Measurements from ENCODE around the gene ELAVL1.
A peak's percentile ranks its signal among the peaks of the same experiment; 100 is the strongest.

Gene ELAVL1

DNA sequence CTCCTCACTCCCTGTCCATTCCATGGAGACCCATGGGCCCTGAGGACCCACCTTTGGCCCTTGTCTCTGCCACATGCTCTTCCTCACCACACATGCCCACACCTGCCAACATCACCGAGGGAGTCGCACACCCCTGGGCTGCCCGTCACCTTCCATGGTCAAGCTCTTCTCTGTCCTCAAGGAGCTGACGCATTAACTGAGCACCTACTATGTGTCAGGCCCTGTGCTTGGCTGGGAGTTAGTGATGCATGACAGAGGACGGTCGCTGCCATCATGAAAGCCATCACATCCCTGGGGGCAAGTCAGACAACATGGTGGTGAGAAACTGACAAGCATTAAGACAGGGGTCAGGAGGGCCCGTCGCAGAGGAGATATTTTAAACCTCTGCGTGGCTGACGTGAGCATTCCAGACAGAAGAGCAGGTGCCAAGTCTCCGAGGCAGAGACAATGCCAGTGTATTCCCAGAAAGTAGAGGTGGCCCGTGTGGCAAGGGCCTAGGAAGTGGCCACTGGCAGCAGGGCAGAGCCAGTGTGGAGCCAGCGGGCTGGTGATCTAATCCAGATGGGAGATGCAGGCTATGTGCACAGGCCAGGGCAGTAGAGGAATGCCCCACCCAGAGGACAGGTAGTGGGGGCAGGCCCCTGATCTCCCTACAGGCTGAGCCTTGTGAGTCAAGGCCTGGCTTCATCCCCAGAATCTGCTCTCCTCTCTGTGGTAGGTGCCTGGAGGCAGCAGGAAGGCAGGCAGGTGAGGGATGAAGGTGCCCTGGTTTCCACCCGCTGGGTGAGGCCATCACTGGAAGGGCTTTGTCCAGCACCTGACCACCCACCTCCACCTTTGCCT is 21.2 kb downstream of the ELAVL1 start:
- no peak for DNase-seq

DNA sequence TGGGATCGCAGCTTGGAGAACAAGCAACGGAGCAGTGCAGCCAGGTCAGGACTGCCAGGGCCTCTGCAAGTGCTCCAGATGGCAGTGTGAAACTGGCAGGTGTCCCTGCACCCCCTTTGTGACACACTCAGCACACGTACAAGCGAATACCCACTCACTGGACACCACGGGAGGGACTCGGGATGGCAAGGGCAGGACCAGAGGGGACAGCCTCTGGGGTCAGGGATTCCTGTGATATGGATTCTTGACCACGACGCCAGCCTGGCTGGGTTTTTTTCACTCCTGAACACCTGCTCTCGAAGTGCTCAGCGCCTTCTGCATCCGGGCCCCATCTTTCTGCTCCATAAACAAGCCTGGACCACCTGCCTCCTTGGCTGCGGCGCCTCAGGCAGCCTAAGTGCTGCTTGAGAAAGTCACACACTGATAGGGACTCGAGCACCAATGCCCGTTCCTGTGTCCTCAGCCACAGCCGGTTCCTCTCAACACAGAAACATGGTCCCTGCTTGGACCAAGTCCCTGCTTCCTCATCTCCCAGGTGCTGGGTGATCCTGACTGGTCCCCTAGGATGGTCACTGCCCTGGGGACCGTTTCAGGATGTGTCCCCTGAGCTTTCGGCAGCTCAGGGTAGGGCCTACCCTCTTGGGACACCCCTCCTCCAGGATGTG is 22.0 kb downstream of the ELAVL1 start:
- DNase-seq, result no peak

DNA sequence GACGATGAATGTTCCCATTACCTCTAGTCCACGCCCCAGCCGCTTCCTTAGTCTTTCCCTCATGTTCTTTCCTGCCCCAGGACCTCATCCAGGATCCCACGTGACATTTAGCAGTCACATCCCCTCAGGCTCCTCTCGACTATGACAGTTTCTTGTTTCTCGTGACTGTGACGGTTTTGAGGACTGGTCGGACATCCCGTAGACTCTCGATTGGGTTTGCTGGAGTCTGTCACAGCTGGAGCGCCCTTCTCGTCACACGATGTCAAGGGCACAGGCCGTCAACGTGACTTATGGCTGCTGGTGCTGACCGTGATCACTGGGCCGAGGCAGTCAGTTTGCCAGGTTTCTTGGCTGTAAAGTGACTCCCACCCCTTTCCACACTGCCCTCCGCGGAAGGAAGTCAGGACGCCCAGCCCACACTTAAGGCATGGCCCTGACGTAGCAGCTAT is 22.8 kb downstream of the ELAVL1 start:
- DNase-seq, result no peak

DNA sequence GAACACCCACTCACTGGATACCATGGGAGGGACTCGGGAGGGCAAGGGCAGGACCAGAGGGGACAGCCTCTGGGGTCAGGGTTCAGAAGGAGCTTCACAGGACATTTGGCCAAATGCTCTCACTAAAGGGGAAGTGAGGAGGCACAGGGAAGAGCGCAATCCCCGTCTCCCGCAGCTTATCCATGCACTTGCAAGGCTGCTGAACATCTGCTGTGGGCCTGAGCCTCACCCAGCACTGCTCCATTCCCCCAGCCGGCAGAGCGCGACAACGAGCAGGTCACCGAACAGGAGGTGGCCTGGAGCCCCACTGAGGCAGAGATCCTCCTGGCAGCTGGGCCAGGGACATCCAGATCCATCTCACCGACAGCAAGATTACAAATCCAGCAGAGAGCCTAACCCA is 23.3 kb downstream of the ELAVL1 start:
- DNase-seq, result no peak

DNA sequence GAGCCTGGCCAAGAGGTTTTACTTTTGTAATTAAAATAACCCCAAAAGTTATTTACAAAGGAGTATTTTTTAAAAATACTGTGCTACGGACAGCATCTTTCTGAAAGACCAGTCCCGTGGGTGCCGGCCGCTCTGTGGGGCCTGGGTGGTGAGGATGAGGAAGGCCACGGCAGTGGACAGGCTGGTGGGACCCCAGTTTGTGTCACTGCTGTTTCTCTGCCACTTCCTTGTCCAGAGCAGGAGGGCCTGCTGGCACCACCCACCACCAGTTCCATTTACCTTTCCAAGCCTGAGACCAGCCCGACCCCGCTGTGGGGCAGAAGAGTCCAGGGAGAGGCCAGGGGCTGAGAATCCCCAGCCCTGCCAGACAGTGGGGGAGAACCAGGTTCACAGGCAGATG is 23.8 kb downstream of the ELAVL1 start:
- DNase-seq, result no peak

DNA sequence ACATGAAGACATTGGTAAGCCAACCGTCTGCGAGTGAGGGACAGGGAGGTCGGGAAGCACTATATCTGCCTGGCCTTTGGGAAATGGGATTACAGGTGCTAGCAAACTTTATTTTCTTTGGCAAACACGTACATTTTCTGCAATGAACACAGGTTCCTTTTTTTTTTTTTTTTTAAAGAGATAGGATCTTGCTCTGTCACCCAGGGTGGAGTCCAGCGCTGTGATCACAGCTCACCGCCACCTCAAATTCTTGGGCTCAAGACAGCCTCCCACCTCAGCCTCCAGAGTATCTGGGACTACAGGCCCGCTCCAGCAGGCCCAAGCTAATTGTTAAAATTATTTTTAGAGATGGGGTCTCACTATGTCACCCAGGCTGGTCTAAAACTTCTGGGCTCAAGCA is 24.2 kb downstream of the ELAVL1 start:
- no peak for DNase-seq

DNA sequence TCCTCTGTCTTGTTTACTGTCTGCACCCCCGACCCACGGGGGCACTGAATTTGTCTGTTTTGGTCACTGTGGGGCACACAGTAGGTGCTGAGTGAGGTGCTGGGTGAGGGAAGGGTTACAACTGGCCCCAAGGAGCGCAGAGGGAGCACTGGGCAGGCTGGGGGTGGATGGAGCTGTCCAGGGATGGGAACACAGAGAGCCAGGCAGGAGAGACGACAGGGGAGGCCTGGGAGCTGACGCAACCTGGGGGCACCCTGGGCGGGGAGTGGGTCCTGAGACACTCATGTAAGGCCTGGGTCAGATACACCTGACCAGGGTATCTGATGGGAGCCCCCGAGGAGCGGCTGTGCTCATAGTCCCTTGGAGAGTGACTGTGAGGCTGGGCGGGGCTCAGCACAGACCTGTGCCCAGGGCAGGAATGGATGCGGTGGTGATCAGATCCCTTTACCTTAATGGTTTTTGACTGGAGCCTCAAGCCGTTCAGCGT is 24.8 kb downstream of the ELAVL1 start:
- no peak for DNase-seq

DNA sequence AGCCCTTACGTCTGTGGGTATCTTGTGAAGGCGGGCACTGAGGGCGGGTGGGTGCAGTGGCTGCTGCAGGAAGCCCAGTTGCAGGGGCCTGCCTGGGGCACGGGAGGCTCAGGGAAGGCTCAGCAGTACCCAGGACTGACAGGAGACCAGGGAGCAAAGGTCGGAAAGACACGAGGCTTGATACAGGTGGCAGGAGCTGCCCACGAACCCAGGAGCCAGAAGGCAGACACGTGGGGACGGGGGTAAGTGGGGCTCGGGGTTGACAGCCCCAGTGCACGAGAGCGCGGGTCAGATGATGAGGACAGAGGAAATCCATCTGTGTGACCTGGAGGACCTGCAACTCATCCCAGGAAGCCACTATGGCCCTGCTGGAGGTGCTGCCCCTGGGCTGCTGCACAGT is 25.3 kb downstream of the ELAVL1 start:
- no peak for DNase-seq

DNA sequence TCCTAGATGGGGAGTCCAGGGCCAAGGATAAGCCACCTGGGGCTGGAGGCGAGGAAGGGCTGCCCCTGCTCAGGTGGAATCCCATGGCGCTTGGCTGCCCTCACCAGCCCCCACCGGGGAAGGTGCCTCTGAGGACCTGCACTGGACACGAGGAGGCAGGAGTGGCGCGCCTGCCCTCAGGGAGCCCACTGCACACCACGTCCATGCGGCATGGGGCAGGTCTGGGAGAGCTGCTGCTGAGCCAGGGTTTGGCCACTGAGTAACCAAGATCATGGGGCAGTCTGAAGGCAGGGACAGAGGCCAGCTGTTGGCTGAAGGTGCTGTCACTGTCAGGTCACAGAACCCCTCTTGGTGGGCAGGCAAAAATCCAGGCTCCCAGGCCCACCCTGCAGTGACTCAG is 25.9 kb downstream of the ELAVL1 start:
- no peak for DNase-seq

DNA sequence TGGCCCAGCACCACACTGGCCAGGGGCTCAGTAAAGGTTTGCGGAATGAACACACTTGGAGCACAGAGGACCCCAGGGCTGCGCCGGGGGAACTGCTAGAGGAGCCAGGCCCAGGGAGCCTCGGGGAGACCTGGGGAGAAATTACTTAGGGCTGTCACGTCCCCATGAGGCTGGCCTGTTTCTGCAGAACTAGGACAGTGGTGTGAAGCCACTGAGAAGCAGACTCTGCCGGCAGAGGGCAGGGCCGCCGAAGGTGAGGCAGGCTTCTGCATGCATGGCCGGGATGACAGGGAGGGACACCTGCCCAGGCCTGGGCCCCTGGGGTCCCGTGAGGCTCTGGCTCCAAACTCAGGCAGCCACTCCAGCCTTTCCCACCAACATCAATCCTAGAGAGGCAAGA is 26.4 kb downstream of the ELAVL1 start:
- no peak for DNase-seq

DNA sequence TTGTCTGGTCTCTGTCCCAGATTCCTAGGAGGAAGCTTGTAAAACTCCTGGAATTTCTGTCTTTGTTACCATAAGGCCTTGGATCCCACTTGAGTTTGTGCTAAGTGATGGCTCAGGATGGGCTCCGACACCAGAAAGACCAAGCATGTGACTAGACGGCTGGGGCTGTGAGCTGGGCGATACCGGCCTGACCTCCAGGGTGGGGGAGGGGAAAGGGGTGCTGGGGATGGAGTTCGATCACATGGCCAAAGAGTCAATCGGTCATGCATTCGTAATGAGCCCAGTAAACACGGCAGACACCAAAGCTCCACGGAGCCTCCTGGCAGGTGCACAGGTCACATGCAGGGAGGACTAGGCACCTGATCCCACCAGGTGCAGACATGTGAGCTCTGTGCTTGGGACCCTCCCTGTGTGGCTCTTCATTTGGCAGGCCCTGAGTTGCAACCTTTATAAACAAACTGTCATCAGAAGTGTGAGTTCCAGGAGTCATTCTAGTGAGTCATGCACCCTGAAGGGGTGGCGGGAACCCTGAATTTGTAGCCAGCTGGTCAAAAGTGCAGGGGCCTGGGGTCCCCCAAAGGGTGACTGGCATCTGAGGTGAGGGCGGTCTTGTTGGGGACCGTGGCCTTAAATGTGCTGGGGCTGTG is 27.1 kb downstream of the ELAVL1 start:
- peak; percentile 36 for DNase-seq

DNA sequence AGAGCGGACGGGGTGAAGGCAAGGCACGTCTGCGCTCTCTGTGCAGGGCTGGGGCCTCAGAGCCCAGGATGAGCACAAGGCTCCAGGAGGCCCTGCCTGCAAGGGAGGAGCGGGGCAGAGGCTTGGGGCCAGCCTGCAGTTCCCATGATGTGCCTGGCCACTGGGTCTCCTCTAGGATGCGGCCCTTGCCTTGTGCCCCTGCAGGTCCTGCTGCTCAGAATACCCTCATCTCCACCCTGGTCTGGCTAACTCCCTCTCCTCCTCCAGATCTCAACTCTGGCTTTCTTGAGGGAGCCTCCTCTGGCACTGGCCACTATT is 27.8 kb downstream of the ELAVL1 start:
- DNase-seq, result no peak

DNA sequence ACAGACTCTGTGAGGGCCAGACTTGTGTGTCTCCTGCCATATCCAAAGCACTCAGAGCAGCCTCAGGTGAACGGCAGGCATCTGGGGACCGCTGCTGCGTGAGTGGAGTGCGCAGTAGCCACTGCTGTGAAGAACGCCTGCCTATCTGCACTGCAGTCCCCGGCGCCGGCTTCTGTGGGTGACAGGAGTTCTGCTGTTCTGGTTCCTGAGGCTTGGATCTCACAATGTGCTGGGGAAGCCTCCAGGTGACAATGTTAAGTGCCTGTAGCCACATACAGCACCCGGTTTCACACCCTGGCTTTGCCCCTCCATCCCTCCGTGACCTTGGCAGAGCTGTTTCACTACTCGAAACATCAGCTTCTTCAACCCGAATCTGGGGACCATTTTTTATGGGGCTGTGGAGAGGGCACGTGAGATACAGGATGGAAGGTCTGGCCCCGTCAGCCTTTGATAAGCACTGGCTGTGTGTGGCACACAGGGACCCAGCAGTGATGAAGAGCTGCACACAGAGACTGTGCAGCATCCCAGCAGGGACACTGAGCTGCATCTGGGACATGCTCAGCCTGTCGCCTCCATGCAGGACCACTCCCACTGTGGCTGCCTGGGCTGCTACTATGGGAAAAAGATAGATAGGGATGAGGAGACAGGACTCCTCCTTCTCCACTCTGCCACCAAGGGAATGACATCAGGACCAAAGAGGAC is 28.3 kb downstream of the ELAVL1 start:
- DNase-seq, result no peak

DNA sequence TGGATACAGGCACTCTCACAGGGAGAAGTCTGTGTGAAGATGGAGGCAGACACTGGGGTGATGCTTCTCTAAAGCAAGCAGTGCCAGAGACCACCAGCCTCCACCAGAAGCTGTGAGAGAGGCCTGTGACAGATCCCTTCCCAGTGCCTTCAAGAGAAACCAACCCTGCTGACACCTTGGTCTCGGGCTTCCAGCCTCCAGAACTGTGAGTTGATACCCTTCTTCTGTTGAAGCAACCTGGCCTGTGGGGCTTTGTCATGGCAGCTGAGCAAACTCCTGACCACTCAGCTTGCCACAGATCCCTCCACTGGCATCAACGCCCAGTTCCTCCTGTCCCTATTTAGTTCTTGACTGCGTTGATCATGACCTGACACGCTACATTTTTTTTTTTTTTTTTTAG is 29.0 kb downstream of the ELAVL1 start:
- no peak for DNase-seq

DNA sequence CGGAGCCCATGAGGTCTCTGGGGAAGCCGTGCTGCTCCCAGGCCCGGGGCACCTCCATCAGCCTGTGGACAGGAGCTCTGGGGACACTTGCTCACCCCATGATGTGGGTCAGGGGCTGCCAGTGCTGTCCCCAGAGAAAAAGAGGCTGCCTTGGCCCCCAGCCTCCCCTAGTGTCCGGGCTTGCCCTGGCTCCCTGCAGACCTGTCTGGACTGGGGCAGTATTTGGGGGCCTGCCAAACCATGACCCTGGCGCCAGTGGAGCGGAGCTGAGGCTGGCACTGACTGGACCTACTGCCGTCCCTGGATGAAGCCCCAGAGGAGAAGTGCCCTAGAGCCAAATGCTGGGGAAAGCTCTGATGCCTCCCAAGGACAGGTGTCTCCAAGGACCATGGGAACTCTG is 30.4 kb downstream of the ELAVL1 start:
- no peak for DNase-seq

DNA sequence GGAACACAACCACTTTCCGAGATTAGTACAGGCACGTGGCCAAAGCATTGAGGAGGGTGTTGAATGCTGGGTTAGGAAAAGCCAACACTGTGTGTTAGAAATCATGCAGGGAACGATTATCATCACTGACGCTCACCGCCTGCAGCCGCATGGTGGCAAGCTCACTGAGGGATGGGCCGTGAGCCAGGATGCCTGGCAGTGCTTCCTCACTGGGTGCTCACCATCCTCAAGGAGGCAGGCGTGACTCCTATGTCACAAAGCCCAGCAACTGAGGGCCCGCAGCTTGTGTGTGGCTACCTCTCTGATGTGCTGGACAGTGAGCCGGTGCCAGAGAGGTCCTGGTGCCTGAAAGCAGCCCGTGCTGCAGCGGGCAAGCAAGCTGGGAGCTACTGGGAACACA is 31.6 kb downstream of the ELAVL1 start:
- no peak for DNase-seq

DNA sequence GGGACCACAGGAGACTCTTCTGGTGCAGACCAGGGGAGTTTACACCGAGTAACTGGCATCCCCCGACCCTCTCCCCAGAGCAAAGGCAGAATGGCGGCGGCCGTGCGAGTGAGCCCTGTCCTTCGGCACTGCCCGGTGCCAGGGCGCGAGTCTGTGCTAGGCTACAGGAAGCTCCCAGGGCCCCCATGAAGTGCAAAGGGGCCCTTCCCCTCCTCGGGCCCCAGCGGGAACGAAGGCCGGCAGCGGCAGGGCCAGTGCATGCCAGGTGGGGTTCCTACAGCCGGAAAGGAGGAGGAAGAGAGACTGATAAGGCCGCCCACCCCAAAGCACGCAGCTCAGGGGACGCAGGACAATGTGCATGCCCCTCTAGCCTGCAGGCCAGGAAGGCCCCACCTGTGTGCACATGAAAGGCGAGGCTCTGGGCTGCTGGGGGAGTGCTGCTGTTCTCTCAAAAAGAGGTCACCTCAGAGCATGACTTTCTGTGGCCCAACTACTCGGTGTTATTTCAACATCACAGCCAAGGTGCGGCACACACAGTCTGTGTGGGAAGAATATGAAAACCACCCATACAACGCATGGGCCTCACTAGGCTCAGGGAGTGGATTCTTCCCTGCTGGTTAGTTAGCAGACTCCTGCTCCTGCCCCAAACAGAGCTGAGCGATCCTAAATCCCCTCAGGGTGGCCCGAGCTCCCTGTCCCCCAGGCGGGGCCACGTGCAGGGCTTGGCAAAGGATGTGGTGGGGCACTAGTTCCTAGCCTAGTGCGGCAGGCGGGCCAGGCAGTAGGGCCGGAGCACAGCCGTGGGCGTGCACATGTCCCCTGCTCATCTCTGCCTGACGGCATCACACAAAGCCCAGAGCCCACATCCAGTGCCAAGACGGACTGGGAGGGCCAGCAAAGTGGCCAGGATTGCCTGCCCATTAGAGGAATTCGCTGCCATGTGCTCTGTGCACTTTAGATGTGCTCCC is 33.6 kb downstream of the ELAVL1 start:
- no peak for DNase-seq

DNA sequence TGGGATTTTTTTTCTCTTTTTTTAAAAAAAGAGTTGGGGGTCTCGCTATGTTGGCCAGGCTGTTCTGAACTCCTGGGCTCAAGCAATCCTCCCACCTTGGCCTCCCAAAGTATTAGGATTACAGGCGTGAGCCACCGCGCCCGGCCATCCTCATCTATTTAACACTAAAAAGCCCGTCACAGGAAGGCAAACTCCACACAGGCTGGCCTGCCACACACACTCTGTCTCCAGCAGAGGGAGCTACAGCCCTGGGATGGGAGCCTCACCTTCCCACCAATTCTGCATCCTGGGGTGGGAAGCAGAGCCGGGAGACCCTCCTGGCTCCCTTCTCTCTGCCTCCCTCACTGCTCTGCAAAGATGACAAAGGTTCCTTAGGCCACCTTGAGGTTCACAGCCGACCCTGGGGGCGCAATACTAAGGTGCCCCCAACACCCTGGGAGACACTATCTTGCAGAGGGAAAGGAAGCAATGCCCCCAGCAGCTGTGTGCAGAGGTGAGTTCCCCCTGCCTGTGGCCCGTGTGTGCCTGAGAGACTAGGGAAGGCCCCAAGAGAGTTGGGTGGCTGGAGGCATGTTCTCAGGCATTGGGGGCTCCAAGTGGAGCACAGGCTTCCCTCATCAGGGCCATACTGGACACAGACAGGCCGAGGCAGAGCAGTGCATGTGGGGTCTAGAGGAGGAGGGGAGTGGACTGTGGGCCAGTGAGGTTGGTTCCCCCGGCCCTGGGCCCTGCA is 34.6 kb downstream of the ELAVL1 start:
- DNase-seq, result peak; percentile 42

DNA sequence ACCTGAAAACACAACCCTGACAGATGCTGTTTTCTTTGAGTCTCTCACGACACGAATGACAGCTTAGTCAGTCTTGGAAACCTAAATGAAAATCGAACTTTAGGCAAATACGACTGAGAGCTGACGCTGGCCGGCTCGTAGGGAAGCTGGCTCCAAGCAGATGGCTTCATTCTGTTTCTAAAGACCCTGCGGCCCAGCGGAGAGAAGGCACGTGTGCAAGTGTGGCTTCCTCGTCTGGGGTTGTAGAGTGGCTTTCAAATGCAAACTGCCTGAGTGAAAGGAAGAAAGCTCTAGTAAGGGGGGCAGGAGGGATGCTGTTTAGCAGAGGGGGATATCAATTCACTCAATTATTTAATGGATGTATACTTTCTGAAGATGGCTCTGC is 35.9 kb downstream of the ELAVL1 start:
- DNase-seq, result no peak

DNA sequence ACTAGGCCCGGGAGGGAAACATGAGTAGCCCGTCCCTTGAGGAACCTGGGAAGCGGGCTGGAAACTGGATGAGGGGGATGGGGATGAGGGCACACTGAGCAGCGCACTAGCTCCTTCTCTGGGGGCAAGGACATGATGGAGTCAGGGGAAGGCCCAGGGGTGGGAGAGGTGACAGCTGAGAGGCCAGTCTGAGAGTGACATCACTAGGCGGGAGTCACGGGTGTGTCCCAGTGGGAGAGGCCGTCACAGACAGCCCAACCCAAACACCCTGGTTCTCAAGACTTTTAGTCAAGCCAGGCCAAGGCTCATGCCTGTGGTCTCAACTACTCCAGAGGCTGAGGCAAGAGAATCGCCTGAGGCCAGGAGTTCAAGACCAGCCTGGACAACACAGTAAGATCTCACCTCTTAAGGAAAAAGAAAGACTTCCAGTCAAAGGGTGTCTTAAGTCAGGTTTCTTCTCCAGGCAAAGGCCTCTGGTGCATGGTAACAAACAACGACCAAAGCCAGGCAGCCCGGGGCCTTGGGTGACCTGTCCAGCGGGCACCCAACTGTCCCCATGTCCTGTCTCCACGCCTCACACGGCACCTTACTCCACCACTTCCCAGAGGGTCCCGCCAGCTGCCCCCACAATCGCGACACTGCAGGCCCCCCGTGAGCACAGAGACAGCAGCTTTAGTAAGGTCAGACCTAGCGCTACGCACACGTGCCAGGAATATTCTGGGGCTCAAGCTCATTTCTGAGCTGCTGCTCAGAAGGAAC is 36.5 kb downstream of the ELAVL1 start:
- DNase-seq, result no peak
